Activated gamma-delta T cell (primary cell): ENCODE measurements around the gene ACSBG1.
"Not testable (repeated sequence)": the region's sequence is repeated elsewhere in the genome, so short reads cannot be mapped to it uniquely, and the experiment has no call there.

Source experiments
- DNase-seq: peaks from one replicate; lab custom pipeline; 2025; lab: John Stamatoyannopoulos, UW

The ACSBG1 gene

DNA sequence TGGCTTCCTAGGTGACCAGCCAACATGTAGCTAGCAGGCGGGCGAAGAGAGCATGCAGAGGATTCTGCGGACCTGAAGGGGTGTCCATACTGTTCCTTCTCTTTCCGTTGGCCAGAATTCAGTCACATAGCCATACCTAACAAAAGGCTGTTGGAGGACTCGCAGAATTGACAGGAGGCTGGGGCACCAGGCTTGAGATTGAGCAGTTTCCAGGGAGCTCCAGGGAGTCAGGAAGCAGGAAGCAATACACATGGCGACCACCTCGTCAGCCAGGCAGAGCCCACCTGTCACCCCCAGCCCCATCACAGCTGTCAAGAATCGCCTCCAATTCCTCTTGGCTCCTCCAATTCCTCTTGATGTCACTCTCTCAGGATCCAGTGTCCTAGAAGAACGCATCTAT, 16.8 kb upstream of the ACSBG1 start:
- no peak for DNase-seq

DNA sequence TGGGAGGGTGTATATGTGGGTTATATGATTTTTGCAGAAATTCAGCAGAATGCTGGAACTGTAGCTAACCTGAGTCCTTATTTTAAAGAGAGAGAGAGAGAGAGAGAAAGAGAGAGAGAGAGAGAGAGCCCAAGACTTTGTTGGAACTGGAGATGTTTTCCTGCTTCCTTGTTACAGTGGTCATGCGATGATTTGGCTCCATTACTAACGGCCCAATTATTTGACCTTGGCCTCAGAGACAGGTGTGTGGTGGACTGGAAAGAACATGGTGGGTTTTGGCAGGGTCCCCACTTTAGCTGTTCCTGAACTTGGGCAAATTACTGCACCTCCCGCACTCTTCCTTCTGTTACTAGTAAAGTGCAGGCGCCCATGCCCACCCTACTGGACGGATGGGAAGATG, 14.8 kb upstream of the ACSBG1 start:
- DNase-seq, result no peak

DNA sequence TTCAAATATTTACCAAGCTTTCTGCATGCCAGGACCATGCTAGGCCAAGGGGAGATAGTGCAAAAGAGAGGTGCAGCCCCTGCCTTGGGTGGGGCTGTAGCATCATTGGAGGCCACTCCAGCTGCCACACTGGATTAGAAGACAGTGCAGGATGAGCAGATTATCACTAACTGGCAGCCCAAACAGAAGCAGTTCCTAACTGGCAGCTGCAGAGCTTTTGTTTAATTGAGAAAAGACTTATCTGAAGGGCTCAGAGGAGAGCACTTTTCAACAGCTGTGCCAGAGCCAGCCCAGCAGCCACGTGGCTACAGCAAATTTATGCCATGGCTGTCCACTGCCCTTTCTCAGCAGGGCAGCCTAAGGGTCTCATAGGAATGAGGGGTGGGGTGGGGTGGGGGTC, 13.5 kb upstream of the ACSBG1 start:
- DNase-seq, result no peak

GRCh38 chr15:78245976-78246620, 11.7 kb upstream of the ACSBG1 start:
- DNase-seq, result not testable (repeated sequence)

DNA sequence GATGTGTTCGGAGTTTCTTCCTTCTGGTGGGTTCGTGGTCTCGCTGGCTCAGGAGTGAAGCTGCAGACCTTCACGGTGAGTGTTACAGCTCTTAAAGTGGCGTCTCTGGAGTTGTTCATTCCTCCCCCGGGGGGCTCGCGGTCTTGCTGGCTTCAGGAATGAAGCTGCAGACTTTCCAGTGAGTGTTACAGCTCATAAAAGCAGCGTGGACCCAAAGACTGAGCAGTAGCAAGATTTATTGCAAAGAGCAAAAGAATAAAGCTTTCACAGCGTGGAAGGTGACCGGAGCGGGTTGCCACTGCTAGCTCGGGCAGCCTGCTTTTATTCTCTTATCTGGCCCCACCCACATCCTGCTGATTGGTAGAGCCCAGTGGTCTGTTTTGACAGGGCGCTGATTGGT, 11.0 kb upstream of the ACSBG1 start:
- DNase-seq, result not testable (repeated sequence)

DNA sequence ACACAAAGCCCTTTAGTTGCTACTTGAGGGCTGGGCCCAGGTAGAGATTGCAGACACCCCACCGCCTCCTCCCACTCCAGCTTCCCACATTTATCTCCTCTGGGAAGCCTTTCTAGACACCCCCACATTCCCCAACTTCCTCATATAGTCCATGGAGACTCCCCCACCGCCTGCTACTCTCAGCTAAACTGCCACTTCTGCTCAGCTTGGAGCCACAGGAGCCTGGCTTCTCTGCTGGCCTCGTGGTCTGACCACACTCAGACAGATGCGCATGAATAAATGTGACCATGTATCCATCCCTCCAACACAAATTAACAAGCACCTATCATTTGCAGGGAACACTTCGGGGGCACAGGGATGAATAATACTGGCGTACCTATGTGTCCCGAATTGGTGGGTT, 10.5 kb upstream of the ACSBG1 start:
- no peak for DNase-seq

DNA sequence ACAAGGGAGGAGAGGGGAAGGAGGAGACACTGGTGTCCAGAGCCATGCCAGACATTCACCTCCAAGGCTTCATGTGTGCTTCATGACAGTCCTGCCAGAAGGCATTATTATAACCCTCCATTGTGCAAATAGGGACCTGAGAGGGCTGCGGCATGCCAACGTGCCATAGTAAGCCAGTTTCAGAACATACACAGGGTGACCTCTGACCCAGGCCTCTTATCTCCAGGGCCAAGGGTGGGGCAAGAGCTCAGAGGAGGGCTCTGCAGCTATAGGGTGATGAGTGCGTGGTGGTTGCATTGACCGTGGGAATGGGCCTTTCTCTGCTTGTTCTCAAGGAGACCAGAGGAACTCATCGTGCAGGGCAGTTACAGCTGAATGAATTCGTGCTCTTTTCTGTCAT, 9.7 kb upstream of the ACSBG1 start:
- DNase-seq, result no peak

- no peak for DNase-seq
These were observed 9.2 kb upstream of the ACSBG1 start for GRCh38 chr15:78243491-78243941.

- no peak for DNase-seq
These were observed 8.7 kb upstream of the ACSBG1 start for GRCh38 chr15:78243058-78243457.

DNA sequence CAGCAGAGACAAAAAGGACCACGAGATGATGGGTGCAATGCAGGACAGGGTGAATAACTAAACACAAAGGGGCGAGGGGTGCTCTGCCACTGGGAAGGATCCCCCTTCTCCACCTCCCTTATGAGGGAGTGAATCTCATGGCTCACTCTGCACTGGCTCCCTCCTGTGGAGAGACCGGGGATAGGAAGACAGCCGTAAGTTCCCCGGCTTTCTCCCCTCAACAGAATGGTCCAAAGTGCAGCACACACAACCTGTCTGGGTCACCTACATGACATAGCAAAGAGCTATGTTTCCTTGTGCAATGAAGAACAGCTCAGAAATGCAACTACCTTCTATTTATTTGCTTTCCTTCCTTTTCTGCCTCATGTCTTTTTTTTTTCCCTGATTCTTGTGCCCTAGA, 7.8 kb upstream of the ACSBG1 start:
- DNase-seq, result no peak

DNA sequence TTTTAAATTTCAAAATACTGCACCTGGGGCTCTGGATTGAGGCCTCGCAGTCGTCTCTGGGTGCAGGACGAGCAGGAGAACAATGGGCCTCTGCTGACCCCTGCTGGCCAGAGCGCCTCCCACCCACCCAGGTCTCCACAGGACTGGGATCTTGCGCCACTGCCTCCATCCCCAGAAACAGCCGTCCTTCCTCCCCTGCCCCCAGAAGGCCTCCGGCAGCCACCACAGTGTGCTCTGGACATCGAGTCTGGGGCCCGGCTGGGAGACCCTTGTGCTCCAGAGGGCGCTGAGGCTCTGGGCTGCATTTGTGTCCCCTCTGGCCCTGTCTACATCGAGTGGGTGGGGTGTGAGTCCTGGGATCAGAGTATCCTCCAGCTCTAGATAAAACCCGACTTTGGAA, 6.7 kb upstream of the ACSBG1 start:
- DNase-seq, result peak; percentile 38

DNA sequence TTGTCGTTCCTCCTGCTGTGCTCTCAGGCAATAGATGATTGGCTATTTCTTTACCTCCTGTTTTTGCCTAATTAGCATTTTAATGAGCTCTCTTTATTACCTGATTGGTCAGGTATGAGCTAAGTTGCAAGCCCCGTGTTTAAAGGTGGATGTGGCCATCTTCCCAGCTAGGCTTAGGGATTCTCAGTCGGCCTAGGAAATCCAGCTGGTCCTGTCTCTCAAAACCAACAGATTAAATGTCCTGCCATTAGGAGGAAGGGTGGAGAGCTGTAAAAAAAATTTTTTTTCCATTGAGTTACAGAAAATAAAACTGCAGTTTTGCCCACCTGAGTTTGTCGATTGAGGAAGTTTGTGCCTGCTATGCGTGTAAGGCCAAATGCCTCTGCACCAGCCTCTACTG, 5.4 kb upstream of the ACSBG1 start:
- no peak for DNase-seq

- DNase-seq, result no peak
These were observed 2.8 kb upstream of the ACSBG1 start for GRCh38 chr15:78237146-78237545.

DNA sequence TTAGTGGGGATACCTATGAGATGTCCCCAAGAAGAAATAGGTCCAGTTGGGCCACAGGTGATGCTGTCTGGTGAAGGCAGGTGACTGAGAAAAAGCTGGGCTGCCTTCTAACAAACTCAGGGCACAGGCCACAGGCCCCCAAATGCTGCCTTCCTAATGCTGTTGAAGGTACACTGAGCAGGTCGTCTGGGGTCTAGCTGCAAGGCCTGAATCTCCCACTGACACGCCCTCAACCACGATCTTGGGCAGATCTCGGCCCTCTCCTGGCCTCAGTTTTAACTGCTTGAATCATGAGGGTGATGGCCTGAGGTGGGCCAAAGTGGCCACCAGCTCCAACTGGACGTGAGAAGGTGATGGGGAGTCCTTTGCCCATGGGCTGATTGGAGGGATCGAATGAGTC, 2.1 kb upstream of the ACSBG1 start:
- DNase-seq, result no peak

GRCh38 chr15:78233496-78233895, 869 bp downstream of the ACSBG1 start:
- DNase-seq, result no peak

DNA sequence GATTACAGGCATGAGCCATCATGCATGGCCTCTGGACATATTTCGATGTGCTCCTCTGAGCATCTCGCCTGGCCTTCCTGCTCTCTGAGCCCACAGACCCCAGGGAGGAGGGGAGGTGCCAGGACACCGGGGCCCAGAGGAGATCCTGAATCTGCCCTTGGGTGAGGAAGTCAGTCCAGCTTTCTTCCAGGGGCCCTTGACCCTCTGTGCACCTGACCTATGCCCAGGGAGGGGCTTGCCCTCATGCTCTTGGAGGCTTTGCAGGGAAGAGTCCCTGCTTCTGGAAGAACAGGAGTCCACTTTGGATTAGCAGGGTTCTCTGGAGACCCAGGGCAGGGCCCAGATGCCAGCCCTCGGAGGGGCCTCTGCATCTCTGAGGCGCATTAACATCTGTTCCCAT, 1.4 kb downstream of the ACSBG1 start:
- DNase-seq, result no peak

- no peak for DNase-seq
These were observed 4.6 kb downstream of the ACSBG1 start for GRCh38 chr15:78229431-78230406.

GRCh38 chr15:78228356-78228996, 5.9 kb downstream of the ACSBG1 start:
- DNase-seq, result no peak

GRCh38 chr15:78225783-78226541, 8.4 kb downstream of the ACSBG1 start:
- DNase-seq, result no peak

- DNase-seq, result no peak
These were observed 10.3 kb downstream of the ACSBG1 start for GRCh38 chr15:78224023-78224411.

GRCh38 chr15:78223396-78224022, 10.9 kb downstream of the ACSBG1 start:
- no peak for DNase-seq
